ENCODE data around the gene EFNA2. TPM values are rescaled to one million over a fixed set of nuclear protein-coding genes. Genes with fewer than 3 reads are reported as not detected.
A peak's percentile ranks its signal among the peaks of the same experiment; 100 is the strongest.

Gene EFNA2
- total RNA-seq, 1 experiment from 2014 or later: not detected

- ATAC-seq (no peak), DNase-seq (no peak)
- TF ChIP-seq EZH2 (IDR thresholded peaks at IDR 0.05; ENCODE audit: low read length, unreplicated experiment) (no peak), EZH2phosphoT487 (IDR thresholded peaks at IDR 0.05; ENCODE audit: borderline replicate concordance, low read length) (no peak), CTCF (conservative IDR thresholded peaks at IDR 0.05; ENCODE audit: low read depth, low read length) (no peak)
- H3K4me3 ChIP-seq (ENCODE audit: low read length): peak overlapping the region; percentile 71
- H3K79me2 ChIP-seq (ENCODE audit: low read length): peaks cover 65% of the 10 kb centered on the region
- no peaks in the 10 kb centered on the region for H4K20me1 ChIP-seq (ENCODE audit: low read length)
- CTCF ChIA-PET: interaction anchor here (0.7 kb wide), 1 partner anchor 28 kb away, joined by 6 read pairs; no protein-coding TSS in a partner anchor
- intact Hi-C loops (cut with micrococcal nuclease): loop anchor here (10.0 kb wide), 1 partner anchor 83 kb away; a partner anchor contains a TSS
- no peaks in the 10 kb centered on the region for H3K9me3 ChIP-seq (ENCODE audit: low read length)
- H3F3A ChIP-seq (ENCODE audit: low read length, unreplicated experiment): no peaks in the 10 kb centered on the region
- no TSS peak for BruUV-seq (replicated peaks)
- no peaks in the 10 kb centered on the region for H3K27me3 ChIP-seq (ENCODE audit: low read length)
- H2AFZ ChIP-seq (ENCODE audit: low read length): no peak overlapping the region
- H3K27ac ChIP-seq (ENCODE audit: low read length): peak overlapping the region; percentile 17
- POLR2A ChIA-PET (ENCODE audit: unreplicated experiment): interaction anchor here (0.5 kb wide), 1 partner anchor 13 kb away, joined by 10 read pairs; no protein-coding TSS in a partner anchor
- no peaks in the 10 kb centered on the region for H3K9me2 ChIP-seq (replicated peaks; ENCODE audit: low read length)
- peak overlapping the region; percentile 85 for H3K9ac ChIP-seq (ENCODE audit: low read length)
- peaks cover 6% of the 10 kb centered on the region; the same call in 1 of the 2 replicates for H3K36me3 ChIP-seq (ENCODE audit: low read depth, low read length)
- H3K4me1 ChIP-seq (ENCODE audit: insufficient read depth, low read length): peaks cover 75% of the 10 kb centered on the region
- peak overlapping the region; percentile 98 for H3K4me2 ChIP-seq (ENCODE audit: low read length)
Observed at GRCh38 chr19:1271528-1272422, 13.9 kb upstream of the EFNA2 start.

- H3K4me2 ChIP-seq (ENCODE audit: low read length): peak overlapping the region; percentile 98
- no peak for DNase-seq
- POLR2A ChIA-PET (ENCODE audit: unreplicated experiment): interaction anchor here (0.5 kb wide), 1 partner anchor 14 kb away, joined by 10 read pairs; no protein-coding TSS in a partner anchor
Observed at GRCh38 chr19:1272423-1273262, 13.0 kb upstream of the EFNA2 start.

More at GRCh38 chr19:1272423-1273262, 13.0 kb upstream of the EFNA2 start:
- H4K20me1 ChIP-seq (ENCODE audit: low read length): no peaks in the 10 kb centered on the region
- no peak for ATAC-seq
- TF ChIP-seq EZH2 (IDR thresholded peaks at IDR 0.05; ENCODE audit: low read length, unreplicated experiment) (no peak), EZH2phosphoT487 (IDR thresholded peaks at IDR 0.05; ENCODE audit: borderline replicate concordance, low read length) (no peak), CTCF (conservative IDR thresholded peaks at IDR 0.05; ENCODE audit: low read depth, low read length) (no peak)
- peak overlapping the region; percentile 17; the same call in 1 of the 2 replicates for H3K27ac ChIP-seq (ENCODE audit: low read length)
- no peaks in the 10 kb centered on the region for H3F3A ChIP-seq (ENCODE audit: low read length, unreplicated experiment)
- H3K79me2 ChIP-seq (ENCODE audit: low read length): peaks cover 73% of the 10 kb centered on the region
- no peak overlapping the region for H2AFZ ChIP-seq (ENCODE audit: low read length)
- peaks cover 70% of the 10 kb centered on the region for H3K4me1 ChIP-seq (ENCODE audit: insufficient read depth, low read length)
- no peaks in the 10 kb centered on the region for H3K9me3 ChIP-seq (ENCODE audit: low read length)
- peaks cover 6% of the 10 kb centered on the region; the same call in 1 of the 2 replicates for H3K36me3 ChIP-seq (ENCODE audit: low read depth, low read length)
- H3K9ac ChIP-seq (ENCODE audit: low read length): peak overlapping the region; percentile 85
- H3K9me2 ChIP-seq (replicated peaks; ENCODE audit: low read length): no peaks in the 10 kb centered on the region
- intact Hi-C loops (cut with micrococcal nuclease): loop anchor here (10.0 kb wide), 1 partner anchor 82 kb away; a partner anchor contains a TSS
- BruUV-seq (replicated peaks): no TSS peak
- H3K4me3 ChIP-seq (ENCODE audit: low read length): peak overlapping the region; percentile 71
- CTCF ChIA-PET: interaction anchor here (0.7 kb wide), 1 partner anchor 29 kb away, joined by 6 read pairs; no protein-coding TSS in a partner anchor
- no peaks in the 10 kb centered on the region for H3K27me3 ChIP-seq (ENCODE audit: low read length)

All from PC-3 (cell line).